GM23338 (cell line): Measurements from ENCODE around the gene PTGDS. TPM values are rescaled to one million over a fixed set of nuclear protein-coding genes. Genes with fewer than 3 reads are reported as not detected.

Source experiments
- ATAC-seq: fragments of 200-7000 bp; cut with Tn5 transposase; 3 replicates; pipeline ENCODE4 v1.9.1; 2020
- DNase-seq: peaks from one replicate; pipeline ENCODE4 v3.0.0-alpha.2; 2015; ENCODE audit warnings: low spot score
- H2AFZ ChIP-seq: fragments of 200-600 bp; sonication (generic); 2 replicates; pipeline ENCODE4 v1.8.0; 2016; ENCODE audit warnings: antibody characterized with exemption, mild to moderate bottlenecking, moderate library complexity
- H3F3A ChIP-seq: fragments of 200-600 bp; sonication (generic); replicated peaks from 2 replicates; pipeline ENCODE4 v1.8.0; 2017; ENCODE audit warnings: antibody characterized with exemption, mixed run types, low read depth
- H3K27ac ChIP-seq: fragments of 200-600 bp; sonication (generic); 2 replicates; pipeline ENCODE4 v1.6.1; 2016; ENCODE audit warnings: low read depth
- H3K27me3 ChIP-seq: fragments of 200-600 bp; sonication (generic); 2 replicates; pipeline ENCODE4 v1.8.0; 2016; ENCODE audit warnings: mild to moderate bottlenecking, mixed run types, moderate library complexity; ENCODE audit not compliant: insufficient read depth
- H3K36me3 ChIP-seq: fragments of 200-600 bp; sonication (generic); 2 replicates; pipeline ENCODE4 v1.8.0; 2016; ENCODE audit warnings: mild to moderate bottlenecking; ENCODE audit not compliant: insufficient read depth
- H3K4me1 ChIP-seq: fragments of 200-600 bp; sonication (generic); 2 replicates; pipeline ENCODE4 v1.8.0; 2016; ENCODE audit warnings: mild to moderate bottlenecking, moderate library complexity; ENCODE audit not compliant: insufficient read depth
- H3K4me2 ChIP-seq: fragments of 200-600 bp; sonication (generic); 2 replicates; pipeline ENCODE4 v1.7.1; 2017; ENCODE audit warnings: mixed run types
- H3K4me3 ChIP-seq: fragments of 200-600 bp; sonication (generic); 2 replicates; pipeline ENCODE4 v1.6.1; 2016; ENCODE audit warnings: mixed run types
- H3K79me2 ChIP-seq: fragments of 200-600 bp; sonication (generic); replicated peaks from 2 replicates; pipeline ENCODE4 v1.8.0; 2017; ENCODE audit warnings: mild to moderate bottlenecking; ENCODE audit not compliant: insufficient read depth
- H3K9me2 ChIP-seq: fragments of 200-600 bp; sonication (generic); 2 replicates; pipeline ENCODE4 v1.8.0; 2017; ENCODE audit not compliant: insufficient read depth
- H4K20me1 ChIP-seq: fragments of 200-600 bp; sonication (generic); replicated peaks from 2 replicates; pipeline ENCODE4 v1.8.0; 2017; ENCODE audit warnings: mild to moderate bottlenecking; ENCODE audit not compliant: insufficient read depth
- H3K27ac Mint-ChIP-seq: 2 replicates; pipeline ENCODE4 v1.8.0; 2020; ENCODE audit warnings: inconsistent platforms, mild to moderate bottlenecking, moderate library complexity, mixed read lengths
- H3K27me3 Mint-ChIP-seq: 3 replicates; pipeline ENCODE4 v1.8.0; 2022; ENCODE audit warnings: low read depth, mild to moderate bottlenecking, moderate library complexity, mixed read lengths, inconsistent platforms; ENCODE audit not compliant: insufficient read depth, poor library complexity
- H3K36me3 Mint-ChIP-seq: 3 replicates; pipeline ENCODE4 v1.8.0; 2021; ENCODE audit warnings: low read depth, mild to moderate bottlenecking, inconsistent platforms, moderate library complexity, mixed read lengths
- H3K4me1 Mint-ChIP-seq: 3 replicates; pipeline ENCODE4 v1.8.0; 2020; ENCODE audit warnings: mild to moderate bottlenecking, inconsistent platforms, mixed read lengths
- H3K4me3 Mint-ChIP-seq: 3 replicates; pipeline ENCODE4 v1.8.0; 2021; ENCODE audit warnings: moderate library complexity, mild to moderate bottlenecking, inconsistent platforms, mixed read lengths
- H3K9me3 Mint-ChIP-seq: 3 replicates; pipeline ENCODE4 v1.8.0; 2020; ENCODE audit warnings: moderate library complexity, mild to moderate bottlenecking, inconsistent platforms, mixed read lengths
- CREB1 ChIP-seq: fragments of 250-450 bp; sonication (Bioruptor Pico); IDR thresholded peaks from 2 replicates; pipeline ENCODE4 v1.5.0; 2020; ENCODE audit warnings: low read depth, mild to moderate bottlenecking, moderate library complexity
- CTCF ChIP-seq, 2 experiments: fragments of 200-600 bp in 1 of 2; sonication (generic) in 1 of 2; conservative IDR thresholded peaks; 2 replicates each; pipeline versions ENCODE4 v1.5.1 to v1.6.1; 2016 to 2017; ENCODE audit warnings: antibody characterized with exemption in 2 of 2, low read depth in 2 of 2, mild to moderate bottlenecking in 2 of 2, moderate library complexity in 1 of 2
- EZH2 ChIP-seq: fragments of 200-600 bp; sonication (generic); IDR thresholded peaks from one replicate; pipeline ENCODE4 v1.8.0; 2017; ENCODE audit warnings: antibody characterized with exemption, mild to moderate bottlenecking, low read depth; ENCODE audit not compliant: unreplicated experiment
- EZH2phosphoT487 ChIP-seq: fragments of 200-600 bp; sonication (generic); IDR thresholded peaks from one replicate; pipeline ENCODE4 v1.8.1; 2018; ENCODE audit warnings: antibody characterized with exemption; ENCODE audit not compliant: unreplicated experiment
- JUNB ChIP-seq: IDR thresholded peaks from one replicate; pipeline ENCODE4 v1.6.1; 2016; ENCODE audit warnings: antibody characterized with exemption; ENCODE audit not compliant: unreplicated experiment
- NANOG ChIP-seq: IDR thresholded peaks from 2 replicates; pipeline ENCODE4 v1.6.1; 2016; ENCODE audit warnings: antibody characterized with exemption, borderline replicate concordance
- POLR2AphosphoS5 ChIP-seq: IDR thresholded peaks from 2 replicates; pipeline ENCODE4 v1.6.1; 2016; ENCODE audit warnings: antibody characterized with exemption, low read depth
- STAT1 ChIP-seq: IDR thresholded peaks from one replicate; pipeline ENCODE4 v1.6.1; 2016; ENCODE audit warnings: antibody characterized with exemption; ENCODE audit not compliant: unreplicated experiment
- ZNF114 ChIP-seq: fragments of 250-450 bp; sonication (Bioruptor Pico); IDR thresholded peaks from 2 replicates; pipeline ENCODE4 v1.5.0; 2020; ENCODE audit warnings: mild to moderate bottlenecking, moderate library complexity
- ZNF331 ChIP-seq: fragments of 250-450 bp; sonication (Bioruptor Pico); IDR thresholded peaks from 2 replicates; pipeline ENCODE4 v1.5.0; 2020; ENCODE audit warnings: low read depth, mild to moderate bottlenecking, moderate library complexity
- polyA plus RNA-seq: library from polyadenylated mRNA; unstranded; fragments of >200 nt; fragmentation: Nextera tagmentation; extraction: Ambion mirVana; gene quantifications from 2 replicates; pipeline ENCODE4 v1.2.1, GENCODE V29; 2016
- total RNA-seq: library from RNA; depleted of rRNA; stranded (reverse); fragments of >200 nt; shearing (Covaris generic); gene quantifications from 2 replicates; pipeline ENCODE4 v1.2.3, GENCODE V29; 2014
- TF ChIP-seq, protein P1 (sequence below): IDR thresholded peaks from one replicate; pipeline ENCODE4 v1.6.1; 2018; ENCODE audit warnings: antibody characterized with exemption; ENCODE audit not compliant: unreplicated experiment
- TF ChIP-seq, protein P2 (sequence below): IDR thresholded peaks from 2 replicates; pipeline ENCODE4 v1.6.1; 2016; ENCODE audit warnings: antibody characterized with exemption
- TF ChIP-seq, protein P3 (sequence below): fragments of 250-450 bp; sonication (Bioruptor Pico); IDR thresholded peaks from 2 replicates; pipeline ENCODE4 v1.5.0; 2020; ENCODE audit warnings: mild to moderate bottlenecking, moderate library complexity

The PTGDS gene
- total and polyA plus RNA-seq, 2 experiments from 2014 or later: 1.9 to 3.1 TPM

DNA sequence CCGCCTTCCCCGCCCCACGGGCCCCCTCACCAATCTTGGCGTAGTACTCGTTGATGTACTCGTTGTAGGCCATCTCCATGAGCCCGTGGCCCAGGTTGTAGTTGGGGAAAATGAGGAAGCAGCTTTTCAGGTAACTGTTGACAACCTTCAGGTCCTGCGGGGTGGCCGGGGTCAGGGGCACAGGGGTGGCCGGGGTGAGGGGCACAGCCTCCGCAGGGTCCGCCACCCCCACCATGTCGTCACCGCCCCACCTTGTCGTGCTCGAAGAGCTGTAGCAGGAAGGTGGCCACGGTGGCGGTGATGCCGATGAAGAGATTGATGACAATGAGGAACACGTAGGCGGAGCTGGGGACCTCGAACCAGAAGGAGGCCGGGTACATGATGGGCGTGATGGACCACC lies 33.9 kb downstream of the PTGDS start:
- no peak overlapping the region for H3K27ac Mint-ChIP-seq
- no peaks in the 10 kb centered on the region for H3K79me2 ChIP-seq
- peaks cover 2% of the 10 kb centered on the region for H3K9me3 Mint-ChIP-seq
- H3K4me3 ChIP-seq: no peak overlapping the region
- ATAC-seq (no peak), DNase-seq (no peak)
- no peaks in the 10 kb centered on the region for H4K20me1 ChIP-seq
- H3K27me3 Mint-ChIP-seq: peaks cover 1% of the 10 kb centered on the region
- H3K4me1 ChIP-seq: no peaks in the 10 kb centered on the region
- H3K27me3 ChIP-seq: no peaks in the 10 kb centered on the region
- no peak overlapping the region for H3K4me3 Mint-ChIP-seq
- no peak overlapping the region for H3K4me2 ChIP-seq
- TF ChIP-seq CREB1 (CRISPR knock-in tag) (no peak), STAT1 (no peak), EZH2phosphoT487 (no peak), NANOG (no peak), POLR2AphosphoS5 (no peak), JUNB (no peak), EZH2 (no peak), ZNF331 (CRISPR knock-in tag) (no peak), ZNF114 (CRISPR knock-in tag) (no peak), CTCF (conservative IDR thresholded peaks at IDR 0.05; ENCODE audit: low read depth in 2 of 2) (no peak)
- TF ChIP-seq, protein P1, sequence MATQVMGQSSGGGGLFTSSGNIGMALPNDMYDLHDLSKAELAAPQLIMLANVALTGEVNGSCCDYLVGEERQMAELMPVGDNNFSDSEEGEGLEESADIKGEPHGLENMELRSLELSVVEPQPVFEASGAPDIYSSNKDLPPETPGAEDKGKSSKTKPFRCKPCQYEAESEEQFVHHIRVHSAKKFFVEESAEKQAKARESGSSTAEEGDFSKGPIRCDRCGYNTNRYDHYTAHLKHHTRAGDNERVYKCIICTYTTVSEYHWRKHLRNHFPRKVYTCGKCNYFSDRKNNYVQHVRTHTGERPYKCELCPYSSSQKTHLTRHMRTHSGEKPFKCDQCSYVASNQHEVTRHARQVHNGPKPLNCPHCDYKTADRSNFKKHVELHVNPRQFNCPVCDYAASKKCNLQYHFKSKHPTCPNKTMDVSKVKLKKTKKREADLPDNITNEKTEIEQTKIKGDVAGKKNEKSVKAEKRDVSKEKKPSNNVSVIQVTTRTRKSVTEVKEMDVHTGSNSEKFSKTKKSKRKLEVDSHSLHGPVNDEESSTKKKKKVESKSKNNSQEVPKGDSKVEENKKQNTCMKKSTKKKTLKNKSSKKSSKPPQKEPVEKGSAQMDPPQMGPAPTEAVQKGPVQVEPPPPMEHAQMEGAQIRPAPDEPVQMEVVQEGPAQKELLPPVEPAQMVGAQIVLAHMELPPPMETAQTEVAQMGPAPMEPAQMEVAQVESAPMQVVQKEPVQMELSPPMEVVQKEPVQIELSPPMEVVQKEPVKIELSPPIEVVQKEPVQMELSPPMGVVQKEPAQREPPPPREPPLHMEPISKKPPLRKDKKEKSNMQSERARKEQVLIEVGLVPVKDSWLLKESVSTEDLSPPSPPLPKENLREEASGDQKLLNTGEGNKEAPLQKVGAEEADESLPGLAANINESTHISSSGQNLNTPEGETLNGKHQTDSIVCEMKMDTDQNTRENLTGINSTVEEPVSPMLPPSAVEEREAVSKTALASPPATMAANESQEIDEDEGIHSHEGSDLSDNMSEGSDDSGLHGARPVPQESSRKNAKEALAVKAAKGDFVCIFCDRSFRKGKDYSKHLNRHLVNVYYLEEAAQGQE: no peak
- TF ChIP-seq, protein P2, sequence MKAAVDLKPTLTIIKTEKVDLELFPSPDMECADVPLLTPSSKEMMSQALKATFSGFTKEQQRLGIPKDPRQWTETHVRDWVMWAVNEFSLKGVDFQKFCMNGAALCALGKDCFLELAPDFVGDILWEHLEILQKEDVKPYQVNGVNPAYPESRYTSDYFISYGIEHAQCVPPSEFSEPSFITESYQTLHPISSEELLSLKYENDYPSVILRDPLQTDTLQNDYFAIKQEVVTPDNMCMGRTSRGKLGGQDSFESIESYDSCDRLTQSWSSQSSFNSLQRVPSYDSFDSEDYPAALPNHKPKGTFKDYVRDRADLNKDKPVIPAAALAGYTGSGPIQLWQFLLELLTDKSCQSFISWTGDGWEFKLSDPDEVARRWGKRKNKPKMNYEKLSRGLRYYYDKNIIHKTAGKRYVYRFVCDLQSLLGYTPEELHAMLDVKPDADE: no peak
- TF ChIP-seq, protein P3, sequence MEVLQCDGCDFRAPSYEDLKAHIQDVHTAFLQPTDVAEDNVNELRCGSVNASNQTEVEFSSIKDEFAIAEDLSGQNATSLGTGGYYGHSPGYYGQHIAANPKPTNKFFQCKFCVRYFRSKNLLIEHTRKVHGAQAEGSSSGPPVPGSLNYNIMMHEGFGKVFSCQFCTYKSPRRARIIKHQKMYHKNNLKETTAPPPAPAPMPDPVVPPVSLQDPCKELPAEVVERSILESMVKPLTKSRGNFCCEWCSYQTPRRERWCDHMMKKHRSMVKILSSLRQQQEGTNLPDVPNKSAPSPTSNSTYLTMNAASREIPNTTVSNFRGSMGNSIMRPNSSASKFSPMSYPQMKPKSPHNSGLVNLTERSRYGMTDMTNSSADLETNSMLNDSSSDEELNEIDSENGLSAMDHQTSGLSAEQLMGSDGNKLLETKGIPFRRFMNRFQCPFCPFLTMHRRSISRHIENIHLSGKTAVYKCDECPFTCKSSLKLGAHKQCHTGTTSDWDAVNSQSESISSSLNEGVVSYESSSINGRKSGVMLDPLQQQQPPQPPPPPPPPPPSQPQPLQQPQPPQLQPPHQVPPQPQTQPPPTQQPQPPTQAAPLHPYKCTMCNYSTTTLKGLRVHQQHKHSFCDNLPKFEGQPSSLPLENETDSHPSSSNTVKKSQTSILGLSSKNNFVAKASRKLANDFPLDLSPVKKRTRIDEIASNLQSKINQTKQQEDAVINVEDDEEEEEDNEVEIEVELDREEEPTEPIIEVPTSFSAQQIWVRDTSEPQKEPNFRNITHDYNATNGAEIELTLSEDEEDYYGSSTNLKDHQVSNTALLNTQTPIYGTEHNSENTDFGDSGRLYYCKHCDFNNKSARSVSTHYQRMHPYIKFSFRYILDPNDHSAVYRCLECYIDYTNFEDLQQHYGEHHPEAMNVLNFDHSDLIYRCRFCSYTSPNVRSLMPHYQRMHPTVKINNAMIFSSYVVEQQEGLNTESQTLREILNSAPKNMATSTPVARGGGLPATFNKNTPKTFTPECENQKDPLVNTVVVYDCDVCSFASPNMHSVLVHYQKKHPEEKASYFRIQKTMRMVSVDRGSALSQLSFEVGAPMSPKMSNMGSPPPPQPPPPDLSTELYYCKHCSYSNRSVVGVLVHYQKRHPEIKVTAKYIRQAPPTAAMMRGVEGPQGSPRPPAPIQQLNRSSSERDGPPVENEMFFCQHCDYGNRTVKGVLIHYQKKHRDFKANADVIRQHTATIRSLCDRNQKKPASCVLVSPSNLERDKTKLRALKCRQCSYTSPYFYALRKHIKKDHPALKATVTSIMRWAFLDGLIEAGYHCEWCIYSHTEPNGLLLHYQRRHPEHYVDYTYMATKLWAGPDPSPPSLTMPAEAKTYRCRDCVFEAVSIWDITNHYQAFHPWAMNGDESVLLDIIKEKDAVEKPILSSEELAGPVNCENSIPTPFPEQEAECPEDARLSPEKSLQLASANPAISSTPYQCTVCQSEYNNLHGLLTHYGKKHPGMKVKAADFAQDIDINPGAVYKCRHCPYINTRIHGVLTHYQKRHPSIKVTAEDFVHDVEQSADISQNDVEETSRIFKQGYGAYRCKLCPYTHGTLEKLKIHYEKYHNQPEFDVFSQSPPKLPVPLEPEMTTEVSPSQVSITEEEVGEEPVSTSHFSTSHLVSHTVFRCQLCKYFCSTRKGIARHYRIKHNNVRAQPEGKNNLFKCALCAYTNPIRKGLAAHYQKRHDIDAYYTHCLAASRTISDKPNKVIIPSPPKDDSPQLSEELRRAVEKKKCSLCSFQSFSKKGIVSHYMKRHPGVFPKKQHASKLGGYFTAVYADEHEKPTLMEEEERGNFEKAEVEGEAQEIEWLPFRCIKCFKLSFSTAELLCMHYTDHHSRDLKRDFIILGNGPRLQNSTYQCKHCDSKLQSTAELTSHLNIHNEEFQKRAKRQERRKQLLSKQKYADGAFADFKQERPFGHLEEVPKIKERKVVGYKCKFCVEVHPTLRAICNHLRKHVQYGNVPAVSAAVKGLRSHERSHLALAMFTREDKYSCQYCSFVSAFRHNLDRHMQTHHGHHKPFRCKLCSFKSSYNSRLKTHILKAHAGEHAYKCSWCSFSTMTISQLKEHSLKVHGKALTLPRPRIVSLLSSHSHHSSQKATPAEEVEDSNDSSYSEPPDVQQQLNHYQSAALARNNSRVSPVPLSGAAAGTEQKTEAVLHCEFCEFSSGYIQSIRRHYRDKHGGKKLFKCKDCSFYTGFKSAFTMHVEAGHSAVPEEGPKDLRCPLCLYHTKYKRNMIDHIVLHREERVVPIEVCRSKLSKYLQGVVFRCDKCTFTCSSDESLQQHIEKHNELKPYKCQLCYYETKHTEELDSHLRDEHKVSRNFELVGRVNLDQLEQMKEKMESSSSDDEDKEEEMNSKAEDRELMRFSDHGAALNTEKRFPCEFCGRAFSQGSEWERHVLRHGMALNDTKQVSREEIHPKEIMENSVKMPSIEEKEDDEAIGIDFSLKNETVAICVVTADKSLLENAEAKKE (CRISPR knock-in tag): no peak
- no peaks in the 10 kb centered on the region; the same call in 2 of the 3 replicates for H3K36me3 Mint-ChIP-seq
- H2AFZ ChIP-seq: no peak overlapping the region
- no peak overlapping the region for H3K27ac ChIP-seq
- H3K4me1 Mint-ChIP-seq: no peaks in the 10 kb centered on the region
- H3F3A ChIP-seq: no peaks in the 10 kb centered on the region
- H3K9me2 ChIP-seq: no peaks in the 10 kb centered on the region
- H3K36me3 ChIP-seq: no peaks in the 10 kb centered on the region
